B cell (primary cell): ENCODE results near the gene CUBN. TPM values are rescaled to one million over a fixed set of nuclear protein-coding genes. Genes with fewer than 3 reads are reported as not detected.

Experiments
- ATAC-seq: fragments of 200-7000 bp; cut with Tn5 transposase; one replicate; pipeline ENCODE4 v1.10.0; 2021; ENCODE audit warnings: low read depth, mild to moderate bottlenecking, moderate number of reproducible peaks, moderate library complexity
- CTCF ChIA-PET: fragments of 350-600 bp; sonication (Branson Sonifier 250); formaldehyde crosslinking; loops from one replicate; lab custom pipeline; 2021; ENCODE audit warnings: antibody characterized with exemption, inconsistent platforms; lab: Charles Lee
- POLR2A ChIA-PET: fragments of 350-600 bp; sonication (Branson Sonifier 250); formaldehyde crosslinking; loops from one replicate; lab custom pipeline; 2021; ENCODE audit warnings: antibody characterized with exemption; lab: Charles Lee
- DNase-seq: peaks from one replicate; pipeline ENCODE4 v3.0.0; 2013
- H2AFZ ChIP-seq: 2 replicates; pipeline ENCODE4 v1.6.1; 2012; ENCODE audit warnings: mild to moderate bottlenecking, low read depth, low read length; ENCODE audit not compliant: insufficient read depth, poor library complexity, severe bottlenecking
- H3K27ac ChIP-seq, 2 donors: 1 replicate in 1 of 2; 2 replicates in 1 of 2; pipeline ENCODE4 v1.5.1; 2012 to 2013; ENCODE audit warnings: low read length in 2 of 2, mild to moderate bottlenecking in 2 of 2, moderate library complexity in 1 of 2
- H3K27me3 ChIP-seq, 4 experiments: fragments of 200-600 bp in 1 of 4; sonication (generic) in 1 of 4; replicated peaks in 1 of 4; 1 replicate in 2 of 4; 2 replicates in 2 of 4; pipeline versions ENCODE4 v1.6.1 to v1.7.0; 2013 to 2016; ENCODE audit warnings: low read length in 3 of 4, mild to moderate bottlenecking in 2 of 4, mixed read lengths in 1 of 4, moderate library complexity in 1 of 4; ENCODE audit not compliant: insufficient read depth in 4 of 4, control insufficient read depth in 3 of 4; ENCODE audit errors: control extremely low read depth in 1 of 4
- H3K36me3 ChIP-seq, 2 experiments: replicated peaks in 1 of 2; 1 replicate in 1 of 2; 2 replicates in 1 of 2; pipeline versions ENCODE4 v1.6.1 to v1.7.1; 2013; ENCODE audit warnings: low read length in 1 of 2; ENCODE audit not compliant: insufficient read depth in 2 of 2, control insufficient read depth in 1 of 2; ENCODE audit errors: control extremely low read depth in 1 of 2, extremely low read depth in 1 of 2
- H3K4me1 ChIP-seq, 2 donors: fragments of 200-600 bp in 1 of 2; sonication (generic) in 1 of 2; 1 replicate in 1 of 2; 2 replicates in 1 of 2; pipeline versions ENCODE4 v1.5.1 to v1.6.1; 2013 to 2017; ENCODE audit warnings: low read length in 2 of 2; ENCODE audit not compliant: control insufficient read depth in 2 of 2, insufficient read depth in 2 of 2
- H3K4me2 ChIP-seq: replicated peaks from 2 replicates; pipeline ENCODE3; 2012; ENCODE audit warnings: mild to moderate bottlenecking, low read depth, low read length; ENCODE audit not compliant: poor library complexity, severe bottlenecking
- H3K4me3 ChIP-seq, 5 experiments: fragments of 200-600 bp in 1 of 5; sonication (generic) in 1 of 5; 1 replicate in 3 of 5; 2 replicates in 2 of 5; pipeline versions ENCODE4 v1.5.1 to v1.7.0; 2011 to 2016; ENCODE audit warnings: low read length in 4 of 5, mild to moderate bottlenecking in 4 of 5, low read depth in 2 of 5, control low read depth in 1 of 5, moderate library complexity in 1 of 5; ENCODE audit not compliant: insufficient read depth in 1 of 5; ENCODE audit errors: control extremely low read depth in 1 of 5, extremely low read depth in 1 of 5
- H3K79me2 ChIP-seq: fragments of 200-600 bp; sonication (generic); one replicate; pipeline ENCODE4 v1.6.0; 2016; ENCODE audit warnings: low read length; ENCODE audit not compliant: control insufficient read depth, insufficient read depth
- H3K9ac ChIP-seq: fragments of 200-600 bp; sonication (generic); 2 replicates; pipeline ENCODE4 v1.6.1; 2017; ENCODE audit warnings: mild to moderate bottlenecking, low read length, moderate library complexity
- H3K9me3 ChIP-seq, 3 donors: one replicate each; pipeline versions ENCODE4 v1.6.1 to v1.7.1; 2013; ENCODE audit warnings: low read length in 2 of 3; ENCODE audit not compliant: control insufficient read depth in 2 of 3, insufficient read depth in 1 of 3; ENCODE audit errors: control extremely low read depth in 1 of 3
- H4K20me1 ChIP-seq: 2 replicates; pipeline ENCODE4 v1.6.0; 2012; ENCODE audit warnings: mild to moderate bottlenecking, low read length; ENCODE audit not compliant: insufficient read depth, control insufficient read depth, poor library complexity, severe bottlenecking
- H3K27ac Mint-ChIP-seq: one replicate; pipeline ENCODE4 v1.8.0; 2021; ENCODE audit warnings: mixed read lengths
- H3K27me3 Mint-ChIP-seq: one replicate; pipeline ENCODE4 v1.8.0; 2021; ENCODE audit warnings: mixed read lengths
- H3K4me1 Mint-ChIP-seq: one replicate; pipeline ENCODE4 v1.8.0; 2021; ENCODE audit warnings: mixed read lengths
- H3K4me3 Mint-ChIP-seq: one replicate; pipeline ENCODE4 v1.8.0; 2021; ENCODE audit warnings: mixed read lengths
- H3K9me3 Mint-ChIP-seq: one replicate; pipeline ENCODE4 v1.8.0; 2022; ENCODE audit warnings: mixed read lengths; ENCODE audit not compliant: insufficient read depth
- CTCF ChIP-seq: fragments of 200-600 bp; IDR thresholded peaks from one replicate; pipeline ENCODE4 v1.8.0; 2022; ENCODE audit warnings: antibody characterized with exemption, mild to moderate bottlenecking
- EZH2 ChIP-seq: IDR thresholded peaks from 2 replicates; pipeline ENCODE4 v1.6.1; 2012; ENCODE audit warnings: borderline replicate concordance, low read depth, mild to moderate bottlenecking, moderate library complexity, low read length; ENCODE audit not compliant: insufficient read depth, poor library complexity, severe bottlenecking
- WGBS: methylation state at CpG from one replicate; pipeline ENCODE4 v1.1.5; 2013; ENCODE audit warnings: missing lambda C conversion rate; ENCODE audit not compliant: insufficient coverage; 5-methylcytosine and 5-hydroxymethylcytosine counted together
- intact Hi-C: fragments of 100-400 bp; cut with micrococcal nuclease; formaldehyde crosslinking; loops from one replicate; pipeline ENCODE4 v1.10.0; 2022
- polyA plus RNA-seq: library from polyadenylated mRNA; depleted of rRNA; stranded (reverse); fragments of >200 nt; gene quantifications from 2 replicates; pipeline ENCODE4 v1.2.3, GENCODE V29; 2012
- total RNA-seq, 2 donors: library from RNA; stranded (reverse); fragments of 120-200 nt in 1 of 2; gene quantifications; 1 replicate in 1 of 2; 2 replicates in 1 of 2; pipeline versions ENCODE4 v1.2.3 to v1.2.4, GENCODE V29; 2013 to 2022

The CUBN gene
- total and polyA plus RNA-seq, 2 donors (not counting 1 experiment from before 2014, with no cell fraction given): 4.2 to 5.7 TPM

GRCh38 chr10:16845248-16845647 lies 284.4 kb downstream of the CUBN start:
- H2AFZ ChIP-seq: no peak overlapping the region
- DNase-seq: no peak
- CTCF ChIA-PET: interaction anchor here (0.9 to 4.9 kb wide), 5 partner anchors 8 to 414 kb away, joined by 3 to 72 read pairs (median 5); no protein-coding TSS in a partner anchor
- intact Hi-C loops: no loop called here
- Mint-ChIP-seq H3K27ac (no peak overlapping the region), H3K4me3 (no peak overlapping the region), H3K9me3 (no peaks in the 10 kb centered on the region), H3K4me1 (no peaks in the 10 kb centered on the region), H3K27me3 (peaks cover 3% of the 10 kb centered on the region)
- POLR2A ChIA-PET: no interaction called here
- no peak overlapping the region for H3K27ac ChIP-seq
- no peak overlapping the region for H3K4me2 ChIP-seq
- ATAC-seq: no peak
- H4K20me1 ChIP-seq: no peaks in the 10 kb centered on the region
- H3K9me3 ChIP-seq: no peaks in the 10 kb centered on the region
- no peaks in the 10 kb centered on the region for H3K4me1 ChIP-seq
- no peaks in the 10 kb centered on the region for H3K36me3 ChIP-seq
- H3K4me3 ChIP-seq: no peak overlapping the region
- H3K9ac ChIP-seq: no peak overlapping the region
- no peaks in the 10 kb centered on the region for H3K27me3 ChIP-seq
- TF ChIP-seq EZH2: no peak
- TF ChIP-seq CTCF: no peak
- no peaks in the 10 kb centered on the region for H3K79me2 ChIP-seq

- Mint-ChIP-seq H3K9me3 (no peaks in the 10 kb centered on the region), H3K4me1 (no peaks in the 10 kb centered on the region), H3K27ac (no peak overlapping the region), H3K4me3 (no peak overlapping the region), H3K27me3 (peaks cover 3% of the 10 kb centered on the region)
- ATAC-seq (peak; percentile 21), DNase-seq (peak; percentile 73)
- Histone ChIP-seq H3K36me3 (no peaks in the 10 kb centered on the region), H3K9me3 (no peaks in the 10 kb centered on the region), H2AFZ (no peak overlapping the region), H3K9ac (no peak overlapping the region), H3K4me2 (no peak overlapping the region), H3K79me2 (no peaks in the 10 kb centered on the region), H3K27me3 (no peaks in the 10 kb centered on the region), H3K4me1 (no peaks in the 10 kb centered on the region), H3K4me3 (no peak overlapping the region), H4K20me1 (no peaks in the 10 kb centered on the region), H3K27ac (no peak overlapping the region)
- ChIA-PET POLR2A (no interaction called here), CTCF (interaction anchor here (0.9 to 4.9 kb wide), 10 partner anchors 9 to 586 kb away, joined by 3 to 72 read pairs (median 4); no protein-coding TSS in a partner anchor)
- TF ChIP-seq EZH2: no peak
- TF ChIP-seq CTCF: peak; percentile 87
- no CpG with 5 or more reads among the region's 1 CpG for WGBS
- intact Hi-C loops: loop anchor here (1.0 to 2.0 kb wide), 3 partner anchors 405 to 587 kb away; no protein-coding TSS in a partner anchor
Measured at GRCh38 chr10:16843252-16843870, 286.2 kb downstream of the CUBN start.
